ENCODE measurements around the gene FYB2. TPM values are rescaled to one million over a fixed set of nuclear protein-coding genes. Genes with fewer than 3 reads are reported as not detected.

Gene FYB2
- polyA plus RNA-seq, 2 of the 4 experiments (the other 2 are of a cell fraction) = not detected

DNA sequence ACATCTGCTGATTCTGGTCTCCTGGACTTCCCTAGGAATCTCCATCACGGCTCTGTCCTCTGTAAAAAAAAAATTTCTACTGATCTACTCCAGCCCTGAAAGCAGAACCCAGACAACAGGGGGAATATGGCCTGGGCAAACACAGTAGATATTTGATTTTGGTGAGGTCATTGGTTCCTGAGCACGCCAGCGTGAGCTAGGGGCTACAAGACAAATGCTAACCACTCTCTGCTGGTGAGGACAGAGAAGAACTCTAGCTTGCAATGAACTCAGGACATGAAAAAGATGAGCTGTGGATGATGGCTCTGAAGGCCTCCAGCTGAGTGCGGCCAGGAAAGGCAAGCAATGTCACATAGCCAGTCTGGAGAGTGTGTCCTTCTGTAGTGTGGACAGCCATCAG is 17.2 kb upstream of the FYB2 start:
- TF ChIP-seq GATA3 (IDR thresholded peaks at IDR 0.05; ENCODE audit: borderline replicate concordance) = no peak
- TF ChIP-seq, protein P1, sequence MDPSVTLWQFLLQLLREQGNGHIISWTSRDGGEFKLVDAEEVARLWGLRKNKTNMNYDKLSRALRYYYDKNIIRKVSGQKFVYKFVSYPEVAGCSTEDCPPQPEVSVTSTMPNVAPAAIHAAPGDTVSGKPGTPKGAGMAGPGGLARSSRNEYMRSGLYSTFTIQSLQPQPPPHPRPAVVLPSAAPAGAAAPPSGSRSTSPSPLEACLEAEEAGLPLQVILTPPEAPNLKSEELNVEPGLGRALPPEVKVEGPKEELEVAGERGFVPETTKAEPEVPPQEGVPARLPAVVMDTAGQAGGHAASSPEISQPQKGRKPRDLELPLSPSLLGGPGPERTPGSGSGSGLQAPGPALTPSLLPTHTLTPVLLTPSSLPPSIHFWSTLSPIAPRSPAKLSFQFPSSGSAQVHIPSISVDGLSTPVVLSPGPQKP (IDR thresholded peaks at IDR 0.05; ENCODE audit: low read depth, low read length) = no peak
- no peak for TF ChIP-seq NR3C1 (IDR thresholded peaks at IDR 0.05)
- TF ChIP-seq, protein P2, sequence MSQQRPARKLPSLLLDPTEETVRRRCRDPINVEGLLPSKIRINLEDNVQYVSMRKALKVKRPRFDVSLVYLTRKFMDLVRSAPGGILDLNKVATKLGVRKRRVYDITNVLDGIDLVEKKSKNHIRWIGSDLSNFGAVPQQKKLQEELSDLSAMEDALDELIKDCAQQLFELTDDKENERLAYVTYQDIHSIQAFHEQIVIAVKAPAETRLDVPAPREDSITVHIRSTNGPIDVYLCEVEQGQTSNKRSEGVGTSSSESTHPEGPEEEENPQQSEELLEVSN (IDR thresholded peaks at IDR 0.05; ENCODE audit: borderline replicate concordance, low read depth) = no peak
- no peak for TF ChIP-seq KDM1A (IDR thresholded peaks at IDR 0.05; ENCODE audit: low read depth)
- TF ChIP-seq, protein P3, sequence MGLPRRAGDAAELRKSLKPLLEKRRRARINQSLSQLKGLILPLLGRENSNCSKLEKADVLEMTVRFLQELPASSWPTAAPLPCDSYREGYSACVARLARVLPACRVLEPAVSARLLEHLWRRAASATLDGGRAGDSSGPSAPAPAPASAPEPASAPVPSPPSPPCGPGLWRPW (IDR thresholded peaks at IDR 0.05) = no peak
- TF ChIP-seq SMC3 (IDR thresholded peaks at IDR 0.05) = no peak
- TF ChIP-seq RARB (CRISPR knock-in tag; IDR thresholded peaks at IDR 0.05) = no peak
- no peak for TF ChIP-seq BHLHE40 (IDR thresholded peaks at IDR 0.05; ENCODE audit: low read depth, low read length)
- no peak for TF ChIP-seq HOXB13 (CRISPR knock-in tag; IDR thresholded peaks at IDR 0.05; ENCODE audit: low read depth)
- TF ChIP-seq POLR2AphosphoS2 (conservative IDR thresholded peaks at IDR 0.05; ENCODE audit: low read length) = no peak
- no peak for TF ChIP-seq FOSL2 (IDR thresholded peaks at IDR 0.05)
- TF ChIP-seq FOSL2 (CRISPR knock-in tag; IDR thresholded peaks at IDR 0.05) = no peak
- TF ChIP-seq MAFK (IDR thresholded peaks at IDR 0.05; ENCODE audit: partially characterized antibody) = no peak
- TF ChIP-seq, protein P4, sequence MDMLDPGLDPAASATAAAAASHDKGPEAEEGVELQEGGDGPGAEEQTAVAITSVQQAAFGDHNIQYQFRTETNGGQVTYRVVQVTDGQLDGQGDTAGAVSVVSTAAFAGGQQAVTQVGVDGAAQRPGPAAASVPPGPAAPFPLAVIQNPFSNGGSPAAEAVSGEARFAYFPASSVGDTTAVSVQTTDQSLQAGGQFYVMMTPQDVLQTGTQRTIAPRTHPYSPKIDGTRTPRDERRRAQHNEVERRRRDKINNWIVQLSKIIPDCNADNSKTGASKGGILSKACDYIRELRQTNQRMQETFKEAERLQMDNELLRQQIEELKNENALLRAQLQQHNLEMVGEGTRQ (IDR thresholded peaks at IDR 0.05) = no peak
- no peak for TF ChIP-seq NFE2L2 (conservative IDR thresholded peaks at IDR 0.05; ENCODE audit: low read length)
- DNase-seq (ENCODE audit: low read depth in 1 of 2, low spot score in 1 of 2) (no peak), FAIRE-seq (no peak), ATAC-seq (no peak)
- CTCF ChIA-PET = no interaction called here
- H3K4me1 ChIP-seq = no peaks in the 10 kb centered on the region
- H3K27ac ChIP-seq = no peak overlapping the region
- no peaks in the 10 kb centered on the region; the same call in 2 of the 3 replicates for H3K9me3 ChIP-seq
- no peak overlapping the region for H3K4me3 ChIP-seq
- 35% methylated on average over 3 of the region's 4 CpGs for WGBS (ENCODE audit: missing lambda C conversion rate)
- no peak overlapping the region for H3K4me2 ChIP-seq
- POLR2A ChIA-PET = no interaction called here

DNA sequence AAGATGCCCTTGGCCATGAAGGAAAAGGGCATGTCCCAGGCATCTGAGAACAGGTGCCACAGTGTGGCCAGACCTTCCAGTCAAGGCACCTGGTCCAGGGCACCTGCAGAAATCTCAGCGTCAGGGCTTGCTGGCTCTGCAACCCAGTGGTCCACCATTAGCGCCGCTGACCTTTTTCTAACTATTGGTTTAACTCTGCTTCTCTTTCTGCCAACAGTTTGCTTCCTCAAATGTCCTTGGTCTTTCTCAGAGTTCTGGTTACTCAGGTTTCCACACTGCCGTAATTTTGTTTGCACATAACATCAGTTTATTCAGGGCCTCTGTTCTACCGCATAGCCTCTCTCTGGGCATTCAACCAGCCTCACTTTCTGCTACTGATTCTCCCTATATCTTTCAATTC is 16.5 kb upstream of the FYB2 start:
- ATAC-seq (no peak), DNase-seq (ENCODE audit: low read depth in 1 of 2, low spot score in 1 of 2) (no peak), FAIRE-seq (no peak)
- Histone ChIP-seq H3K9me3 (no peaks in the 10 kb centered on the region; the same call in 2 of the 3 replicates), H3K27ac (no peak overlapping the region), H3K4me3 (no peak overlapping the region), H3K4me2 (no peak overlapping the region), H3K4me1 (no peaks in the 10 kb centered on the region)
- ChIA-PET CTCF (no interaction called here), POLR2A (no interaction called here)
- TF ChIP-seq ESRRA (IDR thresholded peaks at IDR 0.05; ENCODE audit: borderline replicate concordance, low read length) (no peak), JUN (IDR thresholded peaks at IDR 0.05) (no peak), CBX2 (IDR thresholded peaks at IDR 0.05; ENCODE audit: borderline replicate concordance, low read depth) (no peak), HEYL (CRISPR knock-in tag; IDR thresholded peaks at IDR 0.05) (no peak)
- 76% methylated on average over 5 of the region's 5 CpGs for WGBS (ENCODE audit: missing lambda C conversion rate)

DNA sequence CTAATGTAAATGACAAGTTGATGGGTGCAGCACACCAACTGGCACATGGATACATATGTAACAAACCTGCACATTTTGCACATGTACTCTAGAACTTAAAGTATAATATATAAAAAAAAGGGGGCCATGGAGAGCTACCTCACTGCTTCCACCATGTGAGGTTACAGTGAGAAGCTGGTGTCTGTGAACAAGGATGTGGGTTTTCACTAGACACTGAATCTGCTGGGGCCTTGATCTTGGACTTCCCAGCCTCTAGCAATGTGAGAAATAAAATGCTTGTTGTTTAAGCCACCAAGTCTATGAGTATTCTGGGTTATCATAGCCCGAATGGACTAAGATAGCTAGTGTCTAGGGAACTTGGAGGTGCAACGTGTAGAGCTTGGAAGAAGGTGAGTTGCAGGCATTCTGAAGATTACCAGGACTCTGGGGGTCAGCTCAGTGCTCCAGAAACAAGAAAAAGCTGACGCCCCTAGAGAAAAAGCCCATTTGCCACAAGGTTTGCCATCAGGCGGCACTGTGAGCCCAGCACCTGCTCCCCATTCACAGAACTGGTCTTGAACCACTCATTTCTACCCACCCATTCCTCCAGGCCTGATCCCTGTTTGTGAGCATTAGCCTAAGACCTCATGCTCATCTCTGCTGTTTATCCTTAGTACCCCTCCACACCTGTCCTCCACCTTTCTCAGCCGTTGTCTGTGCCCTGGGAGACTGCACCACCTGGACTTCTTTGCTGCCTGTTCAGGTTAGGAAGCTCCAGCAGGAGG is 15.1 kb upstream of the FYB2 start:
- Histone ChIP-seq H3K4me2 (no peak overlapping the region), H3K27ac (no peak overlapping the region), H3K9me3 (no peaks in the 10 kb centered on the region; the same call in 2 of the 3 replicates), H3K4me1 (no peaks in the 10 kb centered on the region), H3K4me3 (no peak overlapping the region)
- ChIA-PET CTCF (no interaction called here), POLR2A (no interaction called here)
- DNase-seq (ENCODE audit: low read depth in 1 of 2, low spot score in 1 of 2) (no peak), ATAC-seq (no peak), FAIRE-seq (no peak)
- 19% methylated on average over 5 of the region's 5 CpGs for WGBS (ENCODE audit: missing lambda C conversion rate)
- TF ChIP-seq RAD21 (conservative IDR thresholded peaks at IDR 0.05 in 1 of 2, IDR thresholded peaks at IDR 0.05 in 1 of 2) (no peak), HDAC2 (IDR thresholded peaks at IDR 0.05) (no peak), NFE2L2 (conservative IDR thresholded peaks at IDR 0.05; ENCODE audit: low read length) (no peak), CHD2 (IDR thresholded peaks at IDR 0.05; ENCODE audit: low read length, partially characterized antibody) (no peak), POLR2AphosphoS2 (conservative IDR thresholded peaks at IDR 0.05; ENCODE audit: low read length) (no peak), BHLHE40 (IDR thresholded peaks at IDR 0.05; ENCODE audit: low read depth, low read length) (no peak), MYC (IDR thresholded peaks at IDR 0.05; ENCODE audit: borderline replicate concordance, low read length) (no peak), RNF2 (IDR thresholded peaks at IDR 0.05; ENCODE audit: borderline replicate concordance, low read depth) (no peak), HOXA7 (CRISPR knock-in tag; IDR thresholded peaks at IDR 0.05) (no peak), FOXS1 (CRISPR knock-in tag; IDR thresholded peaks at IDR 0.05) (no peak), KDM5A (IDR thresholded peaks at IDR 0.05) (no peak)
- TF ChIP-seq, protein P4 (IDR thresholded peaks at IDR 0.05) = no peak
- TF ChIP-seq, protein P5, sequence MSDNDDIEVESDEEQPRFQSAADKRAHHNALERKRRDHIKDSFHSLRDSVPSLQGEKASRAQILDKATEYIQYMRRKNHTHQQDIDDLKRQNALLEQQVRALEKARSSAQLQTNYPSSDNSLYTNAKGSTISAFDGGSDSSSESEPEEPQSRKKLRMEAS (IDR thresholded peaks at IDR 0.05) = no peak
- TF ChIP-seq, protein P6, sequence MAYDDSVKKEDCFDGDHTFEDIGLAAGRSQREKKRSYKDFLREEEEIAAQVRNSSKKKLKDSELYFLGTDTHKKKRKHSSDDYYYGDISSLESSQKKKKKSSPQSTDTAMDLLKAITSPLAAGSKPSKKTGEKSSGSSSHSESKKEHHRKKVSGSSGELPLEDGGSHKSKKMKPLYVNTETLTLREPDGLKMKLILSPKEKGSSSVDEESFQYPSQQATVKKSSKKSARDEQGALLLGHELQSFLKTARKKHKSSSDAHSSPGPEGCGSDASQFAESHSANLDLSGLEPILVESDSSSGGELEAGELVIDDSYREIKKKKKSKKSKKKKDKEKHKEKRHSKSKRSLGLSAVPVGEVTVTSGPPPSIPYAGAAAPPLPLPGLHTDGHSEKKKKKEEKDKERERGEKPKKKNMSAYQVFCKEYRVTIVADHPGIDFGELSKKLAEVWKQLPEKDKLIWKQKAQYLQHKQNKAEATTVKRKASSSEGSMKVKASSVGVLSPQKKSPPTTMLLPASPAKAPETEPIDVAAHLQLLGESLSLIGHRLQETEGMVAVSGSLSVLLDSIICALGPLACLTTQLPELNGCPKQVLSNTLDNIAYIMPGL (CRISPR knock-in tag; IDR thresholded peaks at IDR 0.05; ENCODE audit: borderline replicate concordance) = no peak

Measured in A549 (cell line).